CD4-positive, alpha-beta T cell treated with Interleukin-4 for 4 hours (primary cell): ENCODE measurements around the gene RTP3.
"Not testable (repeated sequence)": the region's sequence is repeated elsewhere in the genome, so short reads cannot be mapped to it uniquely, and the experiment has no call there.

Source experiments
- DNase-seq: peaks from one replicate; pipeline ENCODE4 v3.0.0-alpha.2; 2020

Gene RTP3

GRCh38 chr3:46520531-46520930 lies 22.8 kb downstream of the RTP3 start:
- DNase-seq = no peak

- DNase-seq = no peak
Measured at GRCh38 chr3:46521096-46521495, 23.3 kb downstream of the RTP3 start.

GRCh38 chr3:46522201-46522600 lies 24.4 kb downstream of the RTP3 start:
- not testable (repeated sequence) for DNase-seq

GRCh38 chr3:46523556-46523955 lies 25.8 kb downstream of the RTP3 start:
- DNase-seq = no peak

- DNase-seq = no peak
Measured at GRCh38 chr3:46524008-46524407, 26.2 kb downstream of the RTP3 start.

GRCh38 chr3:46524832-46525231 lies 27.1 kb downstream of the RTP3 start:
- DNase-seq = no peak

GRCh38 chr3:46527239-46527638 lies 29.5 kb downstream of the RTP3 start:
- no peak for DNase-seq

- DNase-seq = no peak
Measured at GRCh38 chr3:46533091-46533490, 35.3 kb downstream of the RTP3 start.

GRCh38 chr3:46535746-46536145 lies 38.0 kb downstream of the RTP3 start:
- DNase-seq = no peak

GRCh38 chr3:46536758-46537157 lies 39.0 kb downstream of the RTP3 start:
- peak; percentile 27 for DNase-seq

- DNase-seq = no peak
Measured at GRCh38 chr3:46537316-46537715, 39.5 kb downstream of the RTP3 start.

GRCh38 chr3:46537779-46538178 lies 40.0 kb downstream of the RTP3 start:
- no peak for DNase-seq

- not testable (repeated sequence) for DNase-seq
Measured at GRCh38 chr3:46538425-46538802, 40.6 kb downstream of the RTP3 start.

GRCh38 chr3:46538803-46539442 lies 41.1 kb downstream of the RTP3 start:
- DNase-seq = peak; percentile 95

- DNase-seq = no peak
Measured at GRCh38 chr3:46539443-46540005, 41.7 kb downstream of the RTP3 start.

GRCh38 chr3:46540550-46540949 lies 42.8 kb downstream of the RTP3 start:
- no peak for DNase-seq

GRCh38 chr3:46541835-46542234 lies 44.1 kb downstream of the RTP3 start:
- DNase-seq = no peak

GRCh38 chr3:46542344-46542743 lies 44.6 kb downstream of the RTP3 start:
- peak; percentile 13 for DNase-seq

GRCh38 chr3:46542801-46543201 lies 45.0 kb downstream of the RTP3 start:
- DNase-seq = no peak

GRCh38 chr3:46544771-46545503 lies 47.2 kb downstream of the RTP3 start:
- no peak for DNase-seq

GRCh38 chr3:46545818-46546630 lies 48.2 kb downstream of the RTP3 start:
- DNase-seq = no peak

GRCh38 chr3:46546896-46547440 lies 49.2 kb downstream of the RTP3 start:
- no peak for DNase-seq

GRCh38 chr3:46548611-46549010 lies 50.8 kb downstream of the RTP3 start:
- DNase-seq = not testable (repeated sequence)
